DND-41 (cell line): ENCODE data around the gene PLAC9.
"Not testable (repeated sequence)": the region's sequence is repeated elsewhere in the genome, so short reads cannot be mapped to it uniquely, and the experiment has no call there.

ENCODE experiments used
- ATAC-seq: fragments of 200-7000 bp; cut with Tn5 transposase; 3 replicates; pipeline ENCODE4 v1.9.1; 2021; ENCODE audit warnings: low read depth; ENCODE audit not compliant: insufficient read depth
- DNase-seq: peaks from one replicate; pipeline ENCODE4 v3.0.0-alpha.2; 2020
- H2AFZ ChIP-seq: 2 replicates; pipeline ENCODE4 v1.6.0; 2012; ENCODE audit warnings: low read depth, low read length
- H3K27ac ChIP-seq: 2 replicates; pipeline ENCODE4 v1.5.1; 2012; ENCODE audit warnings: low read length, inconsistent platforms
- H3K27me3 ChIP-seq: fragments of 200-600 bp; sonication (generic); 2 replicates; pipeline ENCODE4 v1.6.0; 2012; ENCODE audit warnings: low read length, mild to moderate bottlenecking, inconsistent platforms; ENCODE audit not compliant: insufficient read depth, poor library complexity
- H3K36me3 ChIP-seq: 2 replicates; pipeline ENCODE4 v1.5.1; 2012; ENCODE audit warnings: low read length, inconsistent platforms; ENCODE audit not compliant: insufficient read depth
- H3K4me1 ChIP-seq: 2 replicates; pipeline ENCODE4 v1.5.1; 2012; ENCODE audit warnings: mild to moderate bottlenecking, low read length; ENCODE audit not compliant: insufficient read depth
- H3K4me2 ChIP-seq: 2 replicates; pipeline ENCODE4 v1.6.0; 2012; ENCODE audit warnings: mild to moderate bottlenecking, moderate library complexity, low read length, inconsistent platforms; ENCODE audit not compliant: insufficient read depth
- H3K4me3 ChIP-seq, 2 experiments: fragments of 200-600 bp in 1 of 2; shearing (Covaris generic) in 1 of 2; 2 replicates each; pipeline ENCODE4 v1.5.1; 2012 to 2016; ENCODE audit warnings: inconsistent platforms in 2 of 2, low read length in 2 of 2, mild to moderate bottlenecking in 2 of 2, low read depth in 1 of 2, moderate library complexity in 1 of 2
- H3K79me2 ChIP-seq: 2 replicates; pipeline ENCODE4 v1.6.0; 2012; ENCODE audit warnings: low read length, inconsistent platforms; ENCODE audit not compliant: insufficient read depth
- H3K9ac ChIP-seq: 2 replicates; pipeline ENCODE4 v1.6.0; 2012; ENCODE audit warnings: low read depth, mild to moderate bottlenecking, inconsistent platforms, low read length, moderate library complexity
- H3K9me3 ChIP-seq: 2 replicates; pipeline ENCODE4 v1.5.1; 2012; ENCODE audit warnings: low read length, moderate library complexity, mild to moderate bottlenecking, inconsistent platforms; ENCODE audit not compliant: insufficient read depth, severe bottlenecking
- H4K20me1 ChIP-seq: 2 replicates; pipeline ENCODE4 v1.6.0; 2012; ENCODE audit warnings: low read length; ENCODE audit not compliant: insufficient read depth
- CTCF ChIP-seq: IDR thresholded peaks from 2 replicates; pipeline ENCODE4 v1.5.1; 2012; ENCODE audit warnings: borderline replicate concordance, low read length, moderate library complexity, mild to moderate bottlenecking; ENCODE audit not compliant: poor library complexity, severe bottlenecking; ENCODE audit errors: extremely low read depth
- EZH2 ChIP-seq: IDR thresholded peaks from 3 replicates; pipeline ENCODE4 v1.6.1; 2012; ENCODE audit warnings: borderline replicate concordance, low read depth, mild to moderate bottlenecking, moderate library complexity, low read length, inconsistent platforms; ENCODE audit not compliant: severe bottlenecking

The PLAC9 gene

GRCh38 chr10:80132299-80133139 lies at the start of gene PLAC9:
PLAC9 (plus strand) TSS chr10:80132730; CDS start chr10:80132763, 33 bp downstream.
- no peak within 1 kb of the TSS for H3K4me2 ChIP-seq
- no peaks in the 10 kb centered on the region for H3K36me3 ChIP-seq
- H3K27me3 ChIP-seq = no peaks in the 10 kb centered on the region
- H3K27ac ChIP-seq = no peak within 1 kb of the TSS
- no peaks in the 10 kb centered on the region for H4K20me1 ChIP-seq
- no peak within 1 kb of the TSS for H3K9ac ChIP-seq
- no peak within 1 kb of the TSS for H3K4me3 ChIP-seq
- H3K4me1 ChIP-seq = no peaks in the 10 kb centered on the region
- no peak for ATAC-seq
- TF ChIP-seq CTCF = no peak
- TF ChIP-seq EZH2 = no peak
- no peaks in the 10 kb centered on the region for H3K9me3 ChIP-seq
- H3K79me2 ChIP-seq = no peaks in the 10 kb centered on the region
- no peak within 1 kb of the TSS for H2AFZ ChIP-seq
- no peak for DNase-seq

- Histone ChIP-seq H3K79me2 (no peaks in the 10 kb centered on the region), H3K4me3 (no peak overlapping the region), H3K27ac (no peak overlapping the region), H4K20me1 (no peaks in the 10 kb centered on the region), H3K36me3 (no peaks in the 10 kb centered on the region), H3K4me1 (no peaks in the 10 kb centered on the region), H3K27me3 (no peaks in the 10 kb centered on the region), H2AFZ (no peak overlapping the region), H3K9ac (no peak overlapping the region), H3K9me3 (no peaks in the 10 kb centered on the region), H3K4me2 (no peak overlapping the region)
- no peak for ATAC-seq
- TF ChIP-seq EZH2 (no peak), CTCF (no peak)
- no peak for DNase-seq
These were observed 42.4 kb upstream of the PLAC9 start for GRCh38 chr10:80090121-80090520.

GRCh38 chr10:80094231-80094630 lies 38.3 kb upstream of the PLAC9 start:
- Histone ChIP-seq H3K4me3 (no peak overlapping the region), H4K20me1 (no peaks in the 10 kb centered on the region), H3K4me2 (no peak overlapping the region), H3K4me1 (no peaks in the 10 kb centered on the region), H3K36me3 (no peaks in the 10 kb centered on the region), H3K9me3 (no peaks in the 10 kb centered on the region), H2AFZ (no peak overlapping the region), H3K79me2 (no peaks in the 10 kb centered on the region), H3K27ac (no peak overlapping the region), H3K27me3 (no peaks in the 10 kb centered on the region), H3K9ac (no peak overlapping the region)
- ATAC-seq (no peak), DNase-seq (no peak)
- no peak for TF ChIP-seq CTCF
- no peak for TF ChIP-seq EZH2

- H3K27me3 ChIP-seq, H3K27ac ChIP-seq, H4K20me1 ChIP-seq, H3K9me3 ChIP-seq, H3K4me3 ChIP-seq, H3K36me3 ChIP-seq, H3K4me1 ChIP-seq, H3K9ac ChIP-seq, ATAC-seq, H3K4me2 ChIP-seq, DNase-seq, H2AFZ ChIP-seq, H3K79me2 ChIP-seq: not testable (repeated sequence)
These were observed 34.3 kb upstream of the PLAC9 start for GRCh38 chr10:80098272-80098671.

- not testable (repeated sequence) for H3K9me3 ChIP-seq, H3K4me1 ChIP-seq, H3K27ac ChIP-seq, ATAC-seq, H3K36me3 ChIP-seq, DNase-seq, H3K4me3 ChIP-seq, H3K9ac ChIP-seq, H3K4me2 ChIP-seq, H3K27me3 ChIP-seq, H3K79me2 ChIP-seq, H4K20me1 ChIP-seq, H2AFZ ChIP-seq
These were observed 33.2 kb upstream of the PLAC9 start for GRCh38 chr10:80099295-80099694.
